KG1 (cell line): ENCODE results near the gene FOS.
"Not testable (repeated sequence)": the region's sequence is repeated elsewhere in the genome, so short reads cannot be mapped to it uniquely, and the experiment has no call there.

ENCODE experiments used
- DNase-seq: peaks from one replicate; lab custom pipeline; 2025; lab: John Stamatoyannopoulos, UW

Gene FOS

DNA sequence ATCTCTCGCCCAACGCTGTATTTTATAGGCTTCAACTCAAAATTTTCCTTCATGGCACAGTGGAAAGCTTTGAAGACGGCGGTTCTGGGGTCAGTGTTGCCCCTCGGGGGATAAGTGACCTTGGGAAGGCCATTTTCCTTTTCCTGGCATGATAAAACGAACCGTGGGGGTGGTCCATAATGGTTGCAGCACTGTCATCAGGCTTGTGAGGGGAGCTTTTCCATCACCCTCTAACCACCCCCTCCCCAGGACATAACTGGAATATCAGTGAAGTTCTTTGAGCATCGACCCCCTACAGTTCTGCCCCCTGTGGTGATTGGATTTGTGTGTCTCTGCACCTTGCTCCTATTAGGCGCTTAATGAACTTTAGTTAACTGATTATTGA lies 16.0 kb downstream of the FOS start:
- DNase-seq, result no peak

- DNase-seq, result no peak
These were observed 16.4 kb downstream of the FOS start for GRCh38 chr14:75295061-75295461.

- DNase-seq, result peak; percentile 64
These were observed 17.1 kb downstream of the FOS start for GRCh38 chr14:75295491-75296345.

DNA sequence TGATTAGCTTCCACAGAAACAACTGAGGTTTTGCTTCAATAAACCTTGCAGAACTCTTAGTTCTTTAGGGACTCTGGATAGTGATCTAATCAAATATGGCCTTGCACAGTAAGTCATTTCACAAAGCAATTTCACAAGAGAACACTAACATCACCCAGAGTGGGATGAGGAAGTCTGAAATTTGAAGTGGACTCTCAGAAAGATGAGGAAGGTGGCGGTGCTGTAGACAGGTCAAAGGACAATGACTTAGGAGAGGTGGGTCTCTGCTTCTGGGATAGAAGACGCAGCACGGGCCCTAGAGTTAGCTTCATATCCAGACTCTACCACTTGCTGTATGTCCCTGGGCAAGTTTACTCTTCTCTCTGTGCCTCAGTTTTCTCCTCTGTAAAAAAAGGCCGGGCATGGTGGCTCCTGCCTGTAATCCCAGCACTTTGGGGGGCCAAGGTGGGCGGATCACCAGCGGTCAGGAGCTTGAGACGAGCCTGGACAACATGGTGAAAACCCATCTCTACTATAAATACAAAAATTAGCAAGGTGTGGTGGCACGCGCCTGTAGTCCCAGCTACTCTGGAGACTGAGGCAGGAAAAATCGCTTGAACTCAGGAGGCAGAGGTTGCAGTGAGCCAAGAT lies 18.9 kb downstream of the FOS start:
- DNase-seq, result no peak

- no peak for DNase-seq
These were observed 19.7 kb downstream of the FOS start for GRCh38 chr14:75298187-75298965.

DNA sequence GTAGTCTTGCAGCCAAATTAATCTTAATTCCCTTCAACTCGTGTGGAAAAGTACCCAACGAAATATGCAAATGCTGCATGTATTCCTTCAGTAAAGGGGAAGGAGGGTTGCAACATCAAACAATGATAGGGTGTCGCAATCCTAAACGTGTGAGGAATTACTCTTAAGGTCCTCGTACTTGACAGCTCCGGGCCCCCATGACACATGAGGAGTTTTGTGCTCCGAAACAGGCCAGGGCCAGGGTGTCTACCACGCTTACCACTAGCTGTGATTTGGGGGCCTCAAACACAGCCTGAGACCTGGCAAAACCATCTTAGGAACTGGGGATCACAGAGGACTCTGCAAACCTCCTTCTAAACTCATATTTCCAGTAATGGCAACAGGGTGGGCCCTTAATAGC lies 20.4 kb downstream of the FOS start:
- no peak for DNase-seq

- DNase-seq, result no peak
These were observed 20.9 kb downstream of the FOS start for GRCh38 chr14:75299576-75299975.

- peak; percentile 20 for DNase-seq
These were observed 23.2 kb downstream of the FOS start for GRCh38 chr14:75301666-75302325.

DNA sequence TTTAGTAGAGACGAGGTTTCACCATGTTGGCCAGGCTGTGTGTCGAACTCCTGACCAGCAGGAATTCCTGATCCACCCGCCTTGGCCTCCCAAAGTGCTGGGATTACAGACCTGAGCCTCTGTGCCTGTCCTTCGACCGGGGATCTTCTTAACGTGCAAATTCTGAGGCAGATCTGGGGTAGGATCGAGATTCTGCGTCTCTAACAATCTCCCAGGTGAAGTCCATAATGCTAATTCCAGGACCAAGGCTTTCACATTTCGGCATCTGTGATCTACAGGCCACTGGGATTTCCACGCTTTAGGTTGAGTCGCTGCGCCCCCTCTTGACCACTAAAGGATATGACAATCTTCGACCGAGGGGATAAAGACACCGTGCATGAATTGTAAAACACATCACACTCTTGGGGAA lies 24.8 kb downstream of the FOS start:
- peak; percentile 50 for DNase-seq

DNA sequence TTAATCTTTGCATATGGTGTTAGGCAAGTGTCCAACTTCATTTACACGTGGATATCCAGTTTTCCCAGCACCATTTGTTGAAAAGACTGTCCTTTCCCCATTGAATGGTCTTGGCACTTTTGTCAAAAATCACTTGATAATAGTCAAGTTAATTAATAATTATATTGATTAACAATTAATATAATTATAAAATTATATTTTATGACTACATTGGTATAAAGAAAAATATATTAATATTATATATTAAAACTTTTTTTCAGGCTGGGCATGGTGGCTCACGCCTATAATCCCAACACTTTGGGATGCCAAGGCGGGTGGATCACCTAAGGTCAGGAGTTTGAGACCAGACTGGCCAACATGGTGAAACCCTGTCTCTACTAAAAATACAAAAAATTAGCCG lies 27.8 kb downstream of the FOS start:
- not testable (repeated sequence) for DNase-seq

DNA sequence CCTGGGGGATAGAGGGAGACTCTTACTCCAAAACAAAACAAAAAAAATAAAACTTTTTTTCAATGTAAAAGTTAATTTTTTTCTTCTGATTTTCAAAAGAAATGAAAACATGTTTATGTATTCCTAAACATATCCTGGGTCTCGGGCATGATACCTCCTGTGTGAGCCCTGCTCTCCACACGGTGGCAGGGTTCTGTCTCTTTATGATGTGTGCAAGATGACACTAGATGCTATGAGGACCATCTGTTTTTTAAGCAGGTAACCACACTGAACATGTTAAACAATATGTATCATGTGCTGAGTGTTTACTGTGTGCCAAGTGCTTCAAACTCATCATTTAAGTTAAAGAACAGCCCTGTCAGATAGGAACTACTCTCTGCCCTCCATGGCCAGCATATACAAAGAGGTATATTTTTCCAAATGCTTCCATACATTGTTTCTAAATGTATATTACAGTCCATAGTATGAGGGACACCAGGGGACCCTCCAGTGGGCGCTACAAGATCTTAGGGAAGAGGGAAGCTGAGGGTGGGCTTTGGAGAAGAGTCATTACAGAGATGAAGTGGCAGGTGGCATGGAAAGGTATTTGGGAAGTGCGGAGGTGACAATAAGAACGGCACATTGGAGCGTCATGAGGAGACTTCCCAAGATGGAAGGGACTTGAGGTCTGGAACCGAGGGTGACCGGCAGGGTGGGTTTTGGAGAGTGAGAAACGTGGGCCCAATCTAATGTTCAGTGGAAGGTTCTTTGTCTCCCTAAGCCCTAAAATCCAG lies 28.5 kb downstream of the FOS start:
- DNase-seq, result peak; percentile 67

DNA sequence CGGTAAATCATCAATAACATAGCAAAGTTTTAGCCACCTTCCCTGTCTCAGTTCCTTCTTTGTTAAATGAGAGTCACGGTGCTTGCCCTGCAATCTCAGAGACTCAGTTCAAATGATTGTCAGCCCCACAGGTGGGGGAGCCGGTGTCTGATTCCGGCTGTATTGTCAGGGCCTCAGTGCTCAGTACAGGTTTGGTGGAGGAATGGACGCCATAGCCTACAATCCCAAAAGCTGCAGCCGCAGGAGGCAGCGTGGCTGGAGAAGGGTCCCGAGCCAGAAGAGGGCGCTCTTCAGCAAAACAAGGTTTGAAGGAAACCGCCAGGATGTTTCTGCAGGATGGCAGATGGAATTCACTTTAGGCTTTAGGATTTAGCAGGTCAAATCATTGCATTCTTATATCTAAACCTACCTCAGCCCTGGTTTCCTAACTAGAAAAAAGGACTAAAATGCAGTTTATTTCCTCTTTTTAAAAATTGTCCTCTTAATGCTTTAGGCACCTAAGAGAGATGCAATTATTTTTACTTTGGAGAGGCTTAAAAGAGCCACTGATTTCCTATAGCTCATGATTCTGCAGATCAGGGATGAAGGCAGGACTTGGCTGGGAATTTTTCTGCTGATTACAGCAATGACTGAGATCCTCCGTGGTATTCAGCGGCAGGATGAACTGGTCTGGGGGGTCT lies 29.2 kb downstream of the FOS start:
- peak; percentile 50 for DNase-seq

- DNase-seq, result not testable (repeated sequence)
These were observed 30.4 kb downstream of the FOS start for GRCh38 chr14:75308991-75309390.

DNA sequence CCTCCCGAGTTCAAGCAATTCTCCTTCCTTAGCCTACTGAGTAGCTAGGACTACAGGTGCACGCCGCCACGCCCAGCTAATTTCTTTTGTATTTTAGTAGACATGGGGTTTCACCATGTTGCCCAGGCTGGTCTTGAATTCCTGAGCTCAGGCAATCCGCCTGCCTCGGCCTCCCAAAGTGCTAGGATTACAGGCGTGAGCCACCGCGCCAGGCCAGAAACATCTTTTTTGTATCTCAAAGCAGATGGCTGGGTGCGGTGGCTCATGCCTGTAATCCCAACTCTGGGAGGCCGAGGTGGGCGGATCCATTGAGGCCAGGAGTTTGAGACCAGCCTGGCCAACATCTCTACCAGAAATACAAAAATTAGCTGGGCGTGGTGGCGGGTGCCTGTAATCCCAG lies 30.9 kb downstream of the FOS start:
- not testable (repeated sequence) for DNase-seq

- DNase-seq, result no peak
These were observed 31.9 kb downstream of the FOS start for GRCh38 chr14:75310295-75311111.

- no peak for DNase-seq
These were observed 32.7 kb downstream of the FOS start for GRCh38 chr14:75311356-75311755.

DNA sequence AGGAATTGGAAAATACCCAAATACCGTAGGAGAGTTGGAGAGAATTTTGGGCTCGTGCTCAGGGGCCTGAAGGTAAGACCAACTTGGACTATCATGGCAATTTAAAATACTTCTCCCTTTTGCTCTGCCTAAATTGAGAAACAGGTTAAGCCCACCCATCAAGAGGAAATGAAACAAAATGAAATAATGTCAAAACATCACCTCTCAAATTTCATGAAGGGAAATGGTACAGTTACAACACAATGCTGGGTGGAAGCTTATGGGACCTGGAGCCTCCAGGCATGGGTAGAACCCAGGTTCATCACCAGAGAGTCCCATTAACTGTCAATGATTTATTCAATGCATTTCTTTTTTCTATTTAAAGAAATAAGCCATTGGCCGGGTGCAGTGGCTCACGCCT lies 33.7 kb downstream of the FOS start:
- no peak for DNase-seq

DNA sequence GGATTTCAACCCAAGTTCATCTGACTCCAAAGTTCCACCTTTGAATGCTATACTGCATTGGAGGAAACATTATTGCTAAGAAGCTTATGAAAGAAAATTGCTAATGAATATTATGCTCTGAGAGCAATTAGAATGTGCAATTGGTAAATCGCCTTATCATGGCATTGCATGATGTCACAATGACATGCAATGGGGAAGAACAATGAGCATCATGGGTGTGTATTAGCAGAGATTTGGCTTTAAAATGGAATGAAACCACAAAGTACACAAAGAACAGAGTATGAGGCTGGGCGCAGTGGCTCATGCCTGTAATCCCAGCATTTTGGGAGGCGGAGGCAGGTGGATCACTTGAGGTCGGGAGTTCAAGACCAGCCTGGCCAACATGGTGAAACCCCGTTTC lies 34.7 kb downstream of the FOS start:
- DNase-seq, result no peak

- no peak for DNase-seq
These were observed 36.5 kb downstream of the FOS start for GRCh38 chr14:75315144-75315543.

DNA sequence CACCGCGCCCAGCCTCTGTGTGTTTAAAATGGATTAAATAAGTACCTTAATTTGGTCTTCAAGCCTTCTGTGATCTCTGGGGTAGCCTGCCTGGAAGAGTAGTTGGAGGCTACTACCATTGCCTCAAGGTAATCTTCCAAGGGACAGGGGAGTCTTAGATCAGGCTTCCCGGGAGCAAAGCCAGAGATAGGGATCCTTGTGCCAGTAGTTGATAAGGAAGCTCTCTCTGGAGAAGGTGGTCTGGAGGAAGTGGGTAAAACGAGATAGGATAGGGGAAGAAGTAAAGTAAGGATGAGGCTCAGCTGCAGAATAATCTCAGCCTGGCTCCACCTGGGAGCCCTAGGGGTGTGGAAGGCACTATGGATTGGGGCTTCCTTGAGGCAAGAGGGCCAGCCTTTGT lies 38.5 kb downstream of the FOS start:
- no peak for DNase-seq
